Adrenal gland (tissue), 5 donors: ENCODE measurements around the gene AZGP1.

ENCODE experiments used
- POLR2A ChIP-seq, 2 donors: fragments of 450-650 bp; IDR thresholded peaks; one replicate each; pipeline ENCODE4 v1.6.1; 2017; ENCODE audit warnings: antibody characterized with exemption in 2 of 2, mild to moderate bottlenecking in 2 of 2, moderate library complexity in 1 of 2
- TF ChIP-seq, protein P1 (sequence below), 6 experiments: fragments of 450-650 bp in 4 of 6; fragments of 200-600 bp in 2 of 6; sonication (generic) in 1 of 6; IDR thresholded peaks; 1 replicate in 5 of 6; 2 replicates in 1 of 6; pipeline versions ENCODE4 v1.5.1 to v1.8.0; 2016 to 2021; ENCODE audit warnings: antibody characterized with exemption in 6 of 6, mild to moderate bottlenecking in 2 of 6, moderate library complexity in 1 of 6
- donor health status: DM: no; HTN: no; CAD: no.

DNA sequence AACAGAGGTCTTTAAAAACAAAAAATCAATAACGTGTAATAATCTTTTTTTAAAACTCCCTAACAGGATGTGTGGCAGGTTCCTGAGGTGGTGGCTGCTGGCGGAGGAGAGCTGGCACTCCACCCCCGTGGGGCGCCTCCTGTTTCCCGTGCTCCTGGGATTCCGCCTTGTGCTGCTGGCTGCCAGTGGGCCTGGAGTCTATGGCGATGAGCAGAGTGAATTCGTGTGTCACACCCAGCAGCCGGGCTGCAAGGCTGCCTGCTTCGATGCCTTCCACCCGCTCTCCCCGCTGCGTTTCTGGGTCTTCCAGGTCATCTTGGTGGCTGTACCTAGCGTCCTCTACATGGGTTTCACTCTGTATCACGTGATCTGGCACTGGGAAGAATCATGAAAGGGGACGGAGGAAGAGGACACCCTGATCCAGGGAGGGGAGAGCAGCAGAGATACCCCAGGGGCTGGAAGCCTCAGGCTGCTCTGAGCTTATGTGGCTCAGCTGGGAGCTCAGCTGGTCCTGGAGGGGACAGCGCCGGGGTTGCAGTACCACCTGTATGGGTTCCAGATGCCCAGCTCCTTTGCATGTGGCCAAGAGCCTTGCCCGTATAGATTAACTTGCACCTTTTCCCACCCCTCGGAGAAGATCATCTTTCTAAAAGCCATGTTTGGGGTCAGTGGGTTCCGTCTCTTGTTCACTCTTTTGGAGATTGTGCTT, 16.7 kb upstream of the AZGP1 start:
- TF ChIP-seq, protein P1, sequence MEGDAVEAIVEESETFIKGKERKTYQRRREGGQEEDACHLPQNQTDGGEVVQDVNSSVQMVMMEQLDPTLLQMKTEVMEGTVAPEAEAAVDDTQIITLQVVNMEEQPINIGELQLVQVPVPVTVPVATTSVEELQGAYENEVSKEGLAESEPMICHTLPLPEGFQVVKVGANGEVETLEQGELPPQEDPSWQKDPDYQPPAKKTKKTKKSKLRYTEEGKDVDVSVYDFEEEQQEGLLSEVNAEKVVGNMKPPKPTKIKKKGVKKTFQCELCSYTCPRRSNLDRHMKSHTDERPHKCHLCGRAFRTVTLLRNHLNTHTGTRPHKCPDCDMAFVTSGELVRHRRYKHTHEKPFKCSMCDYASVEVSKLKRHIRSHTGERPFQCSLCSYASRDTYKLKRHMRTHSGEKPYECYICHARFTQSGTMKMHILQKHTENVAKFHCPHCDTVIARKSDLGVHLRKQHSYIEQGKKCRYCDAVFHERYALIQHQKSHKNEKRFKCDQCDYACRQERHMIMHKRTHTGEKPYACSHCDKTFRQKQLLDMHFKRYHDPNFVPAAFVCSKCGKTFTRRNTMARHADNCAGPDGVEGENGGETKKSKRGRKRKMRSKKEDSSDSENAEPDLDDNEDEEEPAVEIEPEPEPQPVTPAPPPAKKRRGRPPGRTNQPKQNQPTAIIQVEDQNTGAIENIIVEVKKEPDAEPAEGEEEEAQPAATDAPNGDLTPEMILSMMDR (IDR thresholded peaks at IDR 0.05): no peak
- no peak for TF ChIP-seq POLR2A (IDR thresholded peaks at IDR 0.05)
